ENCODE results near the gene SRGAP1. TPM values are rescaled to one million over a fixed set of nuclear protein-coding genes. Genes with fewer than 3 reads are reported as not detected.
"Not testable (repeated sequence)": the region's sequence is repeated elsewhere in the genome, so short reads cannot be mapped to it uniquely, and the experiment has no call there.

SRGAP1 gene
- total and polyA plus RNA-seq, 8 donors: 2.5 to 13.3 (median 7.5) TPM

GRCh38 chr12:63870838-63871237, 26.3 kb downstream of the SRGAP1 start:
- FAIRE-seq (no peak), DNase-seq (no peak), ATAC-seq (no peak)
- H3K36me3 ChIP-seq: no peaks in the 10 kb centered on the region
- no peak overlapping the region for H3K4me3 ChIP-seq
- no peak overlapping the region for H3K27ac ChIP-seq
- WGBS, 2 donors: 95% methylated on average over 4 of the region's 4 CpGs
- H3K27me3 ChIP-seq: no peaks in the 10 kb centered on the region
- intact Hi-C loops (cut with DNase I): no loop called here
- H3K9me3 ChIP-seq: no peaks in the 10 kb centered on the region
- no peak for TF ChIP-seq CTCF (IDR thresholded peaks at IDR 0.05)
- no peaks in the 10 kb centered on the region for H3K4me1 ChIP-seq

- Histone ChIP-seq H3K4me1 (peaks cover 0 to 7% (median 0%) of the 10 kb centered on the region in 3 donors), H3K36me3 (no peaks in the 10 kb centered on the region), H3K9me3 (no peaks in the 10 kb centered on the region), H3K4me3 (no peak overlapping the region), H3K27me3 (no peaks in the 10 kb centered on the region), H3K27ac (no peak overlapping the region)
- intact Hi-C loops (cut with DNase I): no loop called here
- 69 to 79% methylated on average over 3 of the region's 3 CpGs for WGBS, 2 donors
- ATAC-seq (no peak), FAIRE-seq (no peak), DNase-seq (no peak)
- no peak for TF ChIP-seq CTCF (IDR thresholded peaks at IDR 0.05)
These were observed 30.5 kb downstream of the SRGAP1 start for GRCh38 chr12:63874897-63875480.

GRCh38 chr12:63875703-63876102, 31.2 kb downstream of the SRGAP1 start:
- TF ChIP-seq CTCF (IDR thresholded peaks at IDR 0.05): no peak
- H3K27ac ChIP-seq: no peak overlapping the region
- no peaks in the 10 kb centered on the region for H3K9me3 ChIP-seq
- H3K4me1 ChIP-seq: peaks cover 0 to 7% (median 0%) of the 10 kb centered on the region in 3 donors
- H3K27me3 ChIP-seq: no peaks in the 10 kb centered on the region
- ATAC-seq (no peak), FAIRE-seq (no peak), DNase-seq (no peak)
- H3K4me3 ChIP-seq: no peak overlapping the region
- intact Hi-C loops (cut with DNase I): no loop called here
- WGBS, 2 donors: 50 to 67% methylated on average over 3 of the region's 3 CpGs
- no peaks in the 10 kb centered on the region for H3K36me3 ChIP-seq

GRCh38 chr12:63876980-63877379, 32.5 kb downstream of the SRGAP1 start:
- Histone ChIP-seq H3K36me3 (no peaks in the 10 kb centered on the region), H3K27me3 (no peaks in the 10 kb centered on the region), H3K4me1 (peaks cover 0 to 7% (median 0%) of the 10 kb centered on the region in 3 donors), H3K9me3 (no peaks in the 10 kb centered on the region), H3K27ac (no peak overlapping the region), H3K4me3 (no peak overlapping the region)
- intact Hi-C loops (cut with DNase I): no loop called here
- DNase-seq (no peak), FAIRE-seq (no peak), ATAC-seq (no peak)
- no peak for TF ChIP-seq CTCF (IDR thresholded peaks at IDR 0.05)
- 81 to 89% methylated on average over 4 of the region's 4 CpGs for WGBS, 2 donors

GRCh38 chr12:63877693-63878092, 33.2 kb downstream of the SRGAP1 start:
- Histone ChIP-seq H3K9me3 (no peaks in the 10 kb centered on the region), H3K27me3 (no peaks in the 10 kb centered on the region), H3K4me3 (no peak overlapping the region), H3K27ac (no peak overlapping the region), H3K4me1 (peaks cover 0 to 7% (median 0%) of the 10 kb centered on the region in 3 donors), H3K36me3 (no peaks in the 10 kb centered on the region)
- ATAC-seq (no peak), DNase-seq (no peak), FAIRE-seq (no peak)
- no peak for TF ChIP-seq CTCF (IDR thresholded peaks at IDR 0.05)
- intact Hi-C loops (cut with DNase I): no loop called here
- WGBS, 2 donors: 69 to 86% methylated on average over 1 of the region's 1 CpG

- FAIRE-seq; H3K27ac ChIP-seq; intact Hi-C loops (cut with DNase I); H3K36me3 ChIP-seq; DNase-seq; H3K27me3 ChIP-seq; H3K9me3 ChIP-seq; H3K4me1 ChIP-seq; ATAC-seq; H3K4me3 ChIP-seq: not testable (repeated sequence)
- 95 to 99% methylated on average over 9 of the region's 9 CpGs for WGBS, 2 donors
These were observed 35.7 kb downstream of the SRGAP1 start for GRCh38 chr12:63880235-63880634.
